Adrenal gland (tissue), 12 donors: Measurements from ENCODE around the gene PPP1R37. TPM values are rescaled to one million over a fixed set of nuclear protein-coding genes. Genes with fewer than 3 reads are reported as not detected.

ENCODE experiments used
- DNase-seq, 7 donors: peaks; one replicate each; pipeline ENCODE4 v3.0.0-alpha.2; 2019 to 2020
- H3K27ac ChIP-seq, 5 donors: fragments of 200-600 bp; sonication (generic) in 4 of 5; 1 replicate in 3 of 5; 2 replicates in 2 of 5; pipeline versions ENCODE4 v1.5.1 to v1.8.0; 2016 to 2020; ENCODE audit warnings: mild to moderate bottlenecking in 1 of 5
- H3K27me3 ChIP-seq: fragments of 200-600 bp; 2 replicates; pipeline ENCODE4 v1.8.0; 2021
- H3K36me3 ChIP-seq, 2 donors: fragments of 200-600 bp; replicated peaks in 1 of 2; 1 replicate in 1 of 2; 2 replicates in 1 of 2; pipeline versions ENCODE4 v1.5.1 to v1.8.0; 2018 to 2022
- H3K4me1 ChIP-seq, 2 donors: fragments of 200-600 bp; replicated peaks in 1 of 2; 1 replicate in 1 of 2; 2 replicates in 1 of 2; pipeline versions ENCODE4 v1.5.1 to v1.8.0; 2018 to 2021
- H3K4me3 ChIP-seq, 4 donors: fragments of 200-600 bp; sonication (generic) in 3 of 4; one replicate each; pipeline ENCODE4 v1.5.1; 2016 to 2018
- H3K9me3 ChIP-seq, 3 donors: fragments of 200-600 bp; sonication (generic) in 1 of 3; replicated peaks in 1 of 3; 1 replicate in 2 of 3; 2 replicates in 1 of 3; pipeline versions ENCODE4 v1.5.1 to v1.8.0; 2016 to 2021
- CTCF ChIP-seq, 6 experiments: fragments of 450-650 bp in 4 of 6; fragments of 200-600 bp in 2 of 6; sonication (generic) in 1 of 6; IDR thresholded peaks; 1 replicate in 5 of 6; 2 replicates in 1 of 6; pipeline versions ENCODE4 v1.5.1 to v1.8.0; 2016 to 2021; ENCODE audit warnings: antibody characterized with exemption in 6 of 6, mild to moderate bottlenecking in 2 of 6, moderate library complexity in 1 of 6
- POLR2A ChIP-seq, 2 donors: fragments of 450-650 bp; IDR thresholded peaks; one replicate each; pipeline ENCODE4 v1.6.1; 2017; ENCODE audit warnings: antibody characterized with exemption in 2 of 2, mild to moderate bottlenecking in 2 of 2, moderate library complexity in 1 of 2
- WGBS, 4 donors: extraction: QIAGEN DNeasy Blood & Tissue Kit in 2 of 4; methylation state at CpG; one replicate each; pipeline versions ENCODE4 v1.1.5 to v1.1.7; 2013 to 2017; 5-methylcytosine and 5-hydroxymethylcytosine counted together
- intact Hi-C, 2 donors: fragments of 100-400 bp; cut with DNase I; formaldehyde crosslinking; loops; one replicate each; pipeline versions ENCODE4 v1.14.1 to v1.15.0; 2022 to 2023
- polyA plus RNA-seq, 3 donors: library from polyadenylated mRNA; stranded (reverse); fragments of 200-250 nt in 2 of 3; fragments of 350-450 nt in 1 of 3; fragmentation: Illumina TruSeq in 1 of 3; extraction: RNeasy Lipid Tissue Mini Kit (QIAGEN cat#74804) in 1 of 3; gene quantifications; one replicate each; pipeline ENCODE4 v1.2.3, GENCODE V29; 2013 to 2014
- total RNA-seq, 9 donors: library from RNA; depleted of rRNA in 4 of 9; stranded (reverse); fragments of >200 nt in 4 of 9; fragments of 120-200 nt in 1 of 9; fragmentation: NEBNext Ultra II Directional in 1 of 9; extraction: Animal tissue kit (Norgen Biotek cat#: 25700) in 1 of 9; gene quantifications; one replicate each; pipeline versions ENCODE4 v1.1.0 to v1.2.4, GENCODE V29; 2013 to 2023
- donor health status: healthy with polysubstance abuse.
- donor health status: Bipolar disorder and iron deficiency.
- donor health status: DM: yes; HTN: yes; CAD: no.
- donor health status: DM: no; HTN: no; CAD: no.
- donor health status: DM: no; HTN: no; CAD: no.
- donor health status: DM: yes; HTN: yes; CAD: no.

The PPP1R37 gene
- total and polyA plus RNA-seq, 12 donors: 16.4 to 244 (median 51.8) TPM

GRCh38 chr19:45153339-45154063 is 60.5 kb downstream of the PPP1R37 start:
- peaks cover under 1% of the 10 kb centered on the region for H3K27me3 ChIP-seq
- WGBS, 4 donors: 0 to 4% (median 2%) methylated on average over 12 to 69 of the region's 69 CpGs

GRCh38 chr19:45154064-45154827 is 61.3 kb downstream of the PPP1R37 start:
- peaks cover 4% of the 10 kb centered on the region for H3K27me3 ChIP-seq
- DNase-seq: peak; percentile 66 to 93 (median 89)
- peak overlapping the region in 1 of 4 donors; percentile 27 for H3K4me3 ChIP-seq
- TF ChIP-seq POLR2A (IDR thresholded peaks at IDR 0.05): peak in 1 of 2 donors; percentile 74
- TF ChIP-seq CTCF (IDR thresholded peaks at IDR 0.05): peak in 2 of 6 experiments; percentile 9 to 20
- peaks cover 17 to 29% of the 10 kb centered on the region in 2 donors for H3K4me1 ChIP-seq
- intact Hi-C loops: no loop called here
- H3K9me3 ChIP-seq: no peaks in the 10 kb centered on the region
- peak overlapping the region in 4 of 5 donors; percentile 5 to 89 (median 55) for H3K27ac ChIP-seq
- H3K36me3 ChIP-seq: no peaks in the 10 kb centered on the region
- WGBS, 4 donors: 18 to 31% (median 27%) methylated on average over 16 to 19 of the region's 19 CpGs

More at GRCh38 chr19:45153339-45154063, 60.5 kb downstream of the PPP1R37 start:
- DNase-seq: peak; percentile 53 to 70 (median 67)
- Histone ChIP-seq H3K9me3 (no peaks in the 10 kb centered on the region), H3K4me3 (peak overlapping the region in 1 of 4 donors; percentile 27), H3K4me1 (peaks cover 17 to 29% of the 10 kb centered on the region in 2 donors), H3K27ac (peak overlapping the region in 3 of 5 donors; percentile 58 to 89 (median 63)), H3K36me3 (no peaks in the 10 kb centered on the region)
- TF ChIP-seq CTCF (IDR thresholded peaks at IDR 0.05): no peak
- TF ChIP-seq POLR2A (IDR thresholded peaks at IDR 0.05): no peak
- intact Hi-C loops: no loop called here

DNA sequence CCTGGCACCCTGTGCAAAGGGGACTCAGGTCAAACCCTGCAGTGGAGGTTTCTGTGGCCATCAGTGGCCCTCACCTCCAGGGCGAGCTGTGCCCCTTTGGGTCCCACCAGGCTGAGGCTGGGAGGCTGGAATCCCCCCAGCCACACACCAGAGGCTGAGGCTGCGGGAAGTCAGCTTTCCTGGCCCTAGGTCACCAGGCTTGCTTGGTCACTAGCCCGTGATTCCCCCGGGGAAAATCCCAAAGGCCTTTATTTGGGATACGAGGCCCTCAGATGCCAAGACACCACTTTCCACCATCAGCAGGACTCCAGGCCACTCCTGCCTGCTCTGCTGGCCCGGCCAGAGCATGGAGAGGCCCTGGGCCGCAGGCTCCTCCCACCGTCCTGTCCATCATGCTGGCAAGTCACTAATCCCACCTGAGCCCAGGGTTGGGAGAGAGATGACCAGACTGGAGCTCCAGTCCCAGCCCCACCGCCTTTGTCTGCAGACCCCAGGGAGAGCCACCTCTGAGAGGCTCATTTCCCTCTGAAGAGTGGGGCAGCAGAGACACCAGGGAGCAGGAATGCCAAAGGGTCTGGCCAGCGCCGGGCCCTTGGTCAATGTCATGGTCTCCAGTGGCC is 63.1 kb downstream of the PPP1R37 start:
- TF ChIP-seq POLR2A (IDR thresholded peaks at IDR 0.05) (no peak), CTCF (IDR thresholded peaks at IDR 0.05) (no peak)
- no peak overlapping the region for H3K4me3 ChIP-seq
- peaks cover 9% of the 10 kb centered on the region for H3K27me3 ChIP-seq
- WGBS, 4 donors: 87 to 90% (median 89%) methylated on average over 4 to 11 of the region's 11 CpGs
- H3K36me3 ChIP-seq: no peaks in the 10 kb centered on the region
- intact Hi-C loops: no loop called here
- H3K9me3 ChIP-seq: no peaks in the 10 kb centered on the region
- no peak for DNase-seq
- no peak overlapping the region for H3K27ac ChIP-seq
- peaks cover 17 to 29% of the 10 kb centered on the region in 2 donors for H3K4me1 ChIP-seq

DNA sequence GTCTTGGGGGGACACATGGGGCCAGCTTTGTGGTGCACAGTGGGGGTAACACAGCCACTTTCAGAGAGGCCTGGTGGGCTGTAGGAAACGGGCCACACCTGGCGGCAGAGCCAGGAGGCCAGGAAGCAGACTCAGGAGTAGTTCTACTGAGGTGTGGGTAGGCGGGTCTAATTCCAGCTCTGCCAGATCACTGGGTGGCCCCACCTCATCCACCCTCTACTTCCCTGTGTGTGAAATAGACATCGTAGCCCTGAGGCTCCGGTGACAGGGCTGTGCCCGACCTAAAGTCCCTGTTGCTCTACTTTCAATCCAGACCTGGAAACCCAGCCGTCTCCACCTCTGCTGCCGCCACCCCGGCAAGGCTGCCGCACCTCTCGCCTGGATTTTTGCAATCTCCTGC is 63.8 kb downstream of the PPP1R37 start:
- intact Hi-C loops: no loop called here
- no peak overlapping the region for H3K4me3 ChIP-seq
- DNase-seq: no peak
- H3K9me3 ChIP-seq: no peaks in the 10 kb centered on the region
- no peaks in the 10 kb centered on the region for H3K36me3 ChIP-seq
- peaks cover 17 to 29% of the 10 kb centered on the region in 2 donors for H3K4me1 ChIP-seq
- H3K27me3 ChIP-seq: peaks cover 11% of the 10 kb centered on the region
- TF ChIP-seq CTCF (IDR thresholded peaks at IDR 0.05) (no peak), POLR2A (IDR thresholded peaks at IDR 0.05) (no peak)
- no peak overlapping the region for H3K27ac ChIP-seq
- WGBS, 4 donors: 87 to 92% (median 90%) methylated on average over 8 to 11 of the region's 11 CpGs
